GM10266 (cell line): ENCODE results near the gene FAT1.

Source experiments
- DNase-seq: peaks from one replicate; pipeline ENCODE4 v3.0.0; 2012; ENCODE audit errors: extremely low spot score
- TF ChIP-seq, protein P1 (sequence below): IDR thresholded peaks from 2 replicates; pipeline ENCODE4 v1.5.1; 2012; ENCODE audit warnings: mild to moderate bottlenecking, low read depth; ENCODE audit not compliant: control insufficient read depth, insufficient read depth; ENCODE audit errors: missing control alignments

Gene FAT1

DNA sequence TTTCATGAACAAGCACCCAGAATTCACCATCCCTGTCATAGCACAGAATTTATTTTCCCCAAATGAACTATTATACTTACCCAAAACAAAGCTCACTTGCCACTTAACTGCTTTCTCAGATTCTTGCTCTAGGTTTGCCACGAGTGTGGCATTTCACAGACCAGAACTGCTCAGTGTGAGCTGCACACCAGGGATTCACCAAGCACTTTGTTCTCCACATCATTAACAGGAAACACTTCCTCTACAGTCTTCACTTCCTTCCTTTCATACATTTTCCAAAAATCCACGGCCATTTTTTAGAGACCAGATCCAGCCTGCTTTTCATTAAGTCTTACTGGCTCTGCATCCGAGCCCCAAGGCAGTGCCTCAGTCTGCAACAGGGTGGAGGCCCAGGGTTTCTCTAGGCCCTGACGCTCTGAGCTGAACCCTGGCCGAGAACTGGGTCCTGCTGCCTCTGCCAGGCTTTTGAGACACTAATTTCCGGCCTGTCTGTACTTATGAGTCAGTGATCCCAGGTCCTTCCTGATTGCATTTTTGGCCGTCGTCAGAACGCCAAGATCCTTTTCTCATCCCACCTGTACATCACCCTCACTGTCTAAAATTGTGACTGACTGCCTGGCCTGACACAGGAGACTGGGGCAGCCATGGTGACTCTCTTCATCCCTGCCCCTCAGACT is 100.7 kb downstream of the FAT1 start:
- TF ChIP-seq, protein P1, sequence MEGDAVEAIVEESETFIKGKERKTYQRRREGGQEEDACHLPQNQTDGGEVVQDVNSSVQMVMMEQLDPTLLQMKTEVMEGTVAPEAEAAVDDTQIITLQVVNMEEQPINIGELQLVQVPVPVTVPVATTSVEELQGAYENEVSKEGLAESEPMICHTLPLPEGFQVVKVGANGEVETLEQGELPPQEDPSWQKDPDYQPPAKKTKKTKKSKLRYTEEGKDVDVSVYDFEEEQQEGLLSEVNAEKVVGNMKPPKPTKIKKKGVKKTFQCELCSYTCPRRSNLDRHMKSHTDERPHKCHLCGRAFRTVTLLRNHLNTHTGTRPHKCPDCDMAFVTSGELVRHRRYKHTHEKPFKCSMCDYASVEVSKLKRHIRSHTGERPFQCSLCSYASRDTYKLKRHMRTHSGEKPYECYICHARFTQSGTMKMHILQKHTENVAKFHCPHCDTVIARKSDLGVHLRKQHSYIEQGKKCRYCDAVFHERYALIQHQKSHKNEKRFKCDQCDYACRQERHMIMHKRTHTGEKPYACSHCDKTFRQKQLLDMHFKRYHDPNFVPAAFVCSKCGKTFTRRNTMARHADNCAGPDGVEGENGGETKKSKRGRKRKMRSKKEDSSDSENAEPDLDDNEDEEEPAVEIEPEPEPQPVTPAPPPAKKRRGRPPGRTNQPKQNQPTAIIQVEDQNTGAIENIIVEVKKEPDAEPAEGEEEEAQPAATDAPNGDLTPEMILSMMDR = no peak
- DNase-seq = no peak

DNA sequence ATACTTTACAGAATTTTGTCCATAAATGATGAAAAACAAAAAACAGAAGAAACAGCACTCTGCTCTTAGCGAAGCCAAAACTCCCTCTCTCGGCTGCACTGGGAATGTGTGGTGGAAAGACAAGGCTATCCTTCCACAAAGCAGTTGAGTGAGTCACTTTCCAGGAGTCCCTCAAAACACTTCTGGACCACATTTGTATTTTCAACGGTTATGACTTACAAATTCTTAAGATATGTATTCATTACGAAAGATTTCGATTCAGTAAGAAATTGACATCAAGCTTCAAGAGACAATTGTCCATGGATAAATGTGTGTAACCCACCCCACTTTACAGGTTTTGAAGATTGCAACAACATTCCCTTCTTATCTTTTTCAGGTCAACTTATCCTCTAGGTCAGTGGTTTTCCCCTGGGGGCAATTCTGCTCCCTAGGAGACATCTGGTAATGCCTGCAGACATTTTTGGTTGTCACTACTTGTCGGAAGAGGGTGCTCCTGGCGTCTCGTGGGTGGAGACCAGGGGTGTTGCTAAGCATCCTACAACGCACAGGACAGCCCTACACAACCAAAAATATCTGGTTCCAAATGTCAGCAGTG is 101.6 kb downstream of the FAT1 start:
- DNase-seq = no peak
- TF ChIP-seq, protein P1 = no peak

DNA sequence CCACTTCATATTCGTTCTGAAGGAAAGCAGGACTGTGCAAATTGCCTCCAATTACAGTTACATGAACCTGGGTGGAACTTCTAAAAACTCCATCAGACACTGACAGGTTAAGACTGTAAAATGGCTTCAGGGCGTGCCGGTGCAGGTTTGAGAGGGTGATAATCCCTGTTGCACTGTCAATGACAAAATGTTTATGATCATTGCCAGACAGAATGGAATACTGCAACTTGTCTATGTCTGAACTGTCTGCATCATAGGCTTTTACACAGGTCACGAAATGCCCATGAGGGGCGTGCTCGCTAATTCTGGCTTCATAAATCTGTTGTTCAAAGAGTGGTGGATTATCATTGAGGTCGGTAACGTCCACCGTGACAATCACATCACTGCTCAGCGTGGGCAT is 104.6 kb downstream of the FAT1 start:
- DNase-seq = no peak
- TF ChIP-seq, protein P1 = no peak

DNA sequence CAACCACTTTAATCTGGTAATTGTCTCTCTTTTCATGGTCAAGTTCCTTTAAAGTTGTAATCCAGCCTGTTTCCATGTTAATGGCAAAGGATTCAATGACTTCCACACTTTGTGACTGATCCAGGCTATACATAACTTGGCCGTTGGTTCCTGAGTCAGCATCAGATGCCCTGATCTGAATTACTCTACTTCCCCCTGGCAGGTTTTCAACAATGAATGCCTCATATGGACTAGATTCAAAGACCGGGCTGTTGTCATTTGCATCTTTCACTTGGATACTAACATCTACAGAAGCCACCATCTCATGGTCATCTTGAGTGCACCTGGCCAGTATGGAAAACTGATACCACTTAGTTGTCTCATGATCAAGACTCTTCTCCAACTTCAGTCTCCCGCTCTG is 105.7 kb downstream of the FAT1 start:
- no peak for DNase-seq

DNA sequence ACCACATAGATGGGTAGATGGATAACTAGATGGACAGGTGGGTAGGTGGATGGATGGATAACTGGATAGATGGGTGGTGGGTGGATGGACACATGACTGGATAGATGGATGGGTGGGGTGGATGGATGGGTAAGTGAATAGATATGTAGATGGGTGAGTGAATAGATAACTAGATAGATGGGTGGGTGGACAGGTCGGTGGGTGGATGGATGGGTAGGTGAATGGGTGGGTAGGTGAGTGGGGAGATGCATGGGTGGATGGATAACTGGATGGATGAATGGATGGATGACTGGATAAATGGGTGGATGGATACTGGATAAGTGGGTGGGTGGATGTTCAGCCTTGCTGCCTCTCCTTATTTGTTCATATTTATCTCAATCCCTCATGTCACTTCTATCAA is 116.2 kb downstream of the FAT1 start:
- TF ChIP-seq, protein P1 = no peak
- DNase-seq = no peak

More for the DNA sequence above, 105.7 kb downstream of the FAT1 start:
- TF ChIP-seq, protein P1 = no peak

DNA sequence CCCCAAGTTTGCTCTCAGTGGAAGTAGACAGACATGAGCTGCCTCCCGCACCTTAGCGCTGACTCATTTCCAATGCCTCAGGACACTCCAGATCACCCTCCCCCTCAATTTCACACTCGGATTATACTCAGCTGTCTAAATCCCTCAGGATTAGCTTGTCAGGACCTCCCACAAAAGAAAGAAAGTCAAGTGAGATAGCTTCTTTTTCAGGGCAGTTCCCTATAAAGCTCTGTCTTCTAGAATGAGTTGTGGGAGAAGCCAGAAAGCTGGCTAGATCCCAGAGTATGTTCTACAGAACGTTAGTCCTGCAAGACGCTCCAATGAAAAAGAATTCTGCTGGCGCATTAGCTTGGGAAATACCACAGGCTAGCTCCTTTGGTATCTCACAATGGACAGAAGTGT is 117.1 kb downstream of the FAT1 start:
- no peak for DNase-seq
- TF ChIP-seq, protein P1 = no peak

DNA sequence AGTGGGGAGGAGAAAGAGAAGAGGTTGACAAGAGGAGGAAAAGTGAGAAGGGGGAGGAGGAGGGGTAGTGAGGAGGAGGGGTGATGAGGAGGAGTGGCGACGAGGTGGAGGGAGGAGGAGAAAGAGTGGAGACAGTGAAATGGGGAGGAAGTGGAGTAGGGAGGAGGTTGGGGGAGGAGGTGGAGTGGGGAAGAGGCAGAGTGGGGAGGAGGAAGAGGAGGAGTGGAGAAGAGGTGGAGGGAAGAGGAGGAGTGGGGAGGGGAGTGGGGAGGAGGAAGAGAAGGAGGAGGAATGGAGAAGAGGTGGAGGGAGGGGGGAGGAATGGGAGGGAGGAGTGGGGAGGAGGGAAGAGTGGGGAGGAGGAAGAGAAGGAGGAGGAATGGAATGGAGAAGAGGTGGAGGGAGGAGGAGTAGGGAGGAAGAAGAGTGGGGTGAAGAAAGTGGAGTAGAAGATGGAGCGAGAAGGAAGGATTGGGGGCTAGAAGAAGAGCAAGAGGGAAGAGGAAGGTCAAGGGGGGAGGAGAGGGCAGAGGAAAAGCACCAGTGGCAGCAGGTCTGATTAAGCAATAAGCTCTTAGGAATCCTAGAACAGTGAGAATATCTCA is 118.3 kb downstream of the FAT1 start:
- no peak for DNase-seq

More for the DNA sequence above, 118.3 kb downstream of the FAT1 start:
- TF ChIP-seq, protein P1 = no peak
